T1000 (cell line): ENCODE results near the gene MPZL1.
A peak's percentile ranks its signal among the peaks of the same experiment; 100 is the strongest.

Experiments used
- DNase-seq: peaks from one replicate; lab custom pipeline; 2025; ENCODE audit warnings: mixed read lengths; lab: John Stamatoyannopoulos, UW

Gene MPZL1

DNA sequence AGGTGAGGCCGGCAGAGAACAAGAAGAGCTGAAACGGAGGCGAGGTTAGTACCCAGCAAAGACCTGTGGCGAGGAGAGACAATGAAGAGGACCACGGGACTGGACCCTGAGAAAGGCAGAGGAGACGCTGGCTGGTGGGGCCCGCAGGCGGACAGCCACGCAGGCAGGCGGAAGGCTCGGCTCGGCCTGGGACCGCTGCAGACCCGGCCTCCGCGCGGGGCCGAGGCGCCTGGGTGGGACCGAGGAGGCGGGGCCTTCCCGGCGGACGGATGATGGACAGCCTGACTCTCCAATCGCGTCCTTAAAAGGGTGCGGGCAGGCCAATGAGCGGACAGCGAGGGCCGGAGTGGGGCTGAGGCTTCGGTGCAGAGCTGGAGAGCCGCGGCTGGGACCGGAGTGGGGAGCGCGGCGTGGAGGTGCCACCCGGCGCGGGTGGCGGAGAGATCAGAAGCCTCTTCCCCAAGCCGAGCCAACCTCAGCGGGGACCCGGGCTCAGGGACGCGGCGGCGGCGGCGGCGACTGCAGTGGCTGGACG, at the start of gene MPZL1:
TSS of gene MPZL1 (plus strand) at position 366 of the 535 bp plus-strand sequence. CDS start 170 bp downstream, outside the sequence.
- DNase-seq = peak; percentile 90

- no peak for DNase-seq
Measured at GRCh38 chr1:167672831-167673230, 49.0 kb upstream of the MPZL1 start.

DNA sequence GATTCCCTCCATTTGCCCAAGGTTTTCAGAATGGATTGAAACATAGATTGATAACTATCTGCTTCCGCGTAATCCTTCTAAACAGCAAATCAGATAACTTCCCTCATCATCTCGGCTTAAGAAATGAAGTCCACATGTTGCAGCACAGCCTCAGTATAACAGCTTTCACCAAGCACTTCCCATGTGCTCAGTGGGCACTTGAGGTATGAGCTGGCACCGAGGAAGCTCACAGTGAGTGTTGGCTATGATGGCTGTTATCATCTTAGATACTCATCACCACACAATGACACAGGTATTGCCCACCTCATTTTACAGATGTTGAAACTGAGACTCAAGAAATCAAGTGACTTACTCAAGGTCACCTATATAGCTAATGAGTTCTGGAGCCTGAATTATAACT, 48.5 kb upstream of the MPZL1 start:
- DNase-seq = no peak

- no peak for DNase-seq
Measured at GRCh38 chr1:167674156-167674555, 47.6 kb upstream of the MPZL1 start.

DNA sequence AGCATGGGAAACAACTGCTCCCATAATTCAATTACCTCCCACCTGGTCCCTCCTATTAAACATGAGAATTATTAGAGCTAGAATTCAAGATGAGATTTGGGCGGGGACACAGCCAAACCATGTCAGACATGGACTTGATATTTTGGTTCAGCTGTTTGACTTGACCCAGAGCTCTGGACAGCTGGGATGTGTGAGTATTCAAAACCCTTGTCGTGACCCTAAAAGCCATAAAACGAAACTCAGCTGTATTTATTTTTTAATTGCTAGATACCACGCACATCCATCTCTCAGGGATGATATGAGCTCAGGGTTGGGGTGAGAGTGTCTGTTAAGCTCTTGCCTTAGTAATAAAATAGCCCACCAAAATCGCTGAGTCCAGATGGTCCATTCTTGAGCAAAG, 46.3 kb upstream of the MPZL1 start:
- DNase-seq = no peak

DNA sequence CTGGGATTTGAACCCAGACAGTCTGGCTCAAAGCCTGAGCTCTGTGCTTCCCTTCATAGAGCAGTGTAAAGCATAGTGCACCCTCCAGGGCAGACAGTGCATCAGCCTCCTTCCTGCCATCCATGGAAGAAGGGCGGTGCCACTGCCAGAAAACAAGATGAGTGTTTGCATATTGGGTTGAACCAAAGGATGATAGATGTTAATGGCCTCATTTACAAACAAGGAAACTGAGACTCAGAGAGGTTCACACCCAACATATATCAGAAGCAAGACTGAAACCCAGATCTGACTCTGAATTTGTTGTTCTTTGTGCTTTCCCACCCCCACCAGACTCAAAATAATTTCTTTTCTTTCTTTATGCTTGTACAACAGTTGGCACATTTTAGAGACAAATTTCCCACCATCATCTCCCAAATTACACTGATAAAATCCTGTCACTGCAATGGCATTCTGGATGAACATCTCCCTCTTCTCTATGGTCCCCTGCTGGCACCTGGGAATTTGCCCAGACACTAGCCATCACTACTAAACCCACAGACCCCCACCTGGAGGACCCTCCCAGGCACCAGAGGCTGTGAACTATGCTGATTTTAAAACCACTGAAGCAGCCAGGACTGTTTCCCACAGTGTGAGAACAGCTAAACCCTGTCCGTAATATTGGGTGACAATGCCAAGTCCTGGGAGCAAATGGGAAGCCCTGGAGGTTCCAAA, 45.4 kb upstream of the MPZL1 start:
- no peak for DNase-seq

DNA sequence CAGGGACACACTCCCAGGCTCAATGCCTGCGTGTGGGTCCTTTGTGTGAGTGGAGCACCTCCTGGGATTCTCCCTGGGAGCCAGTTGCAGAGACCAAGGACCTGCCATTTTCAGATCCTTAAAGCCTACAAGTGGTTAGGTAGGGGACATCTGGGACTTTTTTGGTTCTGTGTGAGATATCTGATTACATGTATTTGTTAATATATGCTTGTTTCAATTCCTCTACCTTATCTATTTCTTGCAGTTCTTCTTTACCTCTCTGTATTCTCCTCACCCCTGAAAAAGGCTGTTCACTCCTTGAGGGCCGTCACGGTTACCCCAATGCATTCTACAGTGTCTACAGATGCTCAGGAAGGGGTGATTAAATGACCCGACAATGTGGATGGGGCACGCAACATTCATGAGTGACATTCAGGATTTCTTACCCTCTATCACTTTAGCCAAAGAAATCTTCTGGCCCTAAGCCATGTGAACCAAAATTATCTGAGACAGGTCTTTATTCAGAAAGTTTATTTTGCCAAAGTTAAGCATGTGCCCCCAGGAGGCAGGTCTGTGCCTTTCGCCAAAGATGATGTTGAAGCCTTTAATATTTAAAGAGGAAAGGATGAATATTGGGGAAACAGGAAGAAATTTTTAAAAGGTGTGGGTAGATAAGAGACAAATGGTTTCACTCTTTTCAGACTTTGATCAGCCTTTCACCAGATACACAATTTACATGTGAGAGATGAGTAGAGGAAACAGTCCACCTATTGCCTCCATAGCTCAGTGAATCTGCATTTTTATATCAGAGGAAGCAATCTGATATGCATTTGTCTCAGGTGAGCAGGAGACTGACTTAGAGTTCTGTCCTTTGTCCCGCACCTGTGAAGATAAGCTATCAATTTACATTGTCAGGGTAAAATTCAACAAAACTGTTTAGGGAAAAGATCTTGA, 44.6 kb upstream of the MPZL1 start:
- DNase-seq = no peak

- no peak for DNase-seq
Measured at GRCh38 chr1:167678422-167678821, 43.4 kb upstream of the MPZL1 start.

GRCh38 chr1:167678838-167679237, 42.9 kb upstream of the MPZL1 start:
- DNase-seq = no peak

- no peak for DNase-seq
Measured at GRCh38 chr1:167679714-167680113, 42.1 kb upstream of the MPZL1 start.

DNA sequence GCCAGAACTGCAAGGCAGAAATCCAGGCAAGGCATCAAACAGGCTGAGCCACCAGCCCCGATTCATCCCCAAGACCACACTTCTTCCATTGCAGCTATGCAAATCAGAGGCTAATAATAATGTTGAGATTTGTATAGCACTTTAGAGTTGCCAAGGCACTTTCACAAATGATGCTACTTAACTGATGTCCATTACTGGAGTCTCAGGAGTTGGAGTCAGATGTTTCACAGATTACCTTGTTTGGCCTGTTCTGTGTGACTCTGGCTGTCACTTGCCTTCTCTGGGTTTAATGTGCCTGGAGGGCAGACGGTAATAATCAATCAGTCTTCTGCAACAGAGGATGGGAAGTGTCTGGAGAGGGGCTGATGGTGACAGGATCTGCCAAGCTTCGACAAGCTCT, 40.8 kb upstream of the MPZL1 start:
- DNase-seq = no peak

DNA sequence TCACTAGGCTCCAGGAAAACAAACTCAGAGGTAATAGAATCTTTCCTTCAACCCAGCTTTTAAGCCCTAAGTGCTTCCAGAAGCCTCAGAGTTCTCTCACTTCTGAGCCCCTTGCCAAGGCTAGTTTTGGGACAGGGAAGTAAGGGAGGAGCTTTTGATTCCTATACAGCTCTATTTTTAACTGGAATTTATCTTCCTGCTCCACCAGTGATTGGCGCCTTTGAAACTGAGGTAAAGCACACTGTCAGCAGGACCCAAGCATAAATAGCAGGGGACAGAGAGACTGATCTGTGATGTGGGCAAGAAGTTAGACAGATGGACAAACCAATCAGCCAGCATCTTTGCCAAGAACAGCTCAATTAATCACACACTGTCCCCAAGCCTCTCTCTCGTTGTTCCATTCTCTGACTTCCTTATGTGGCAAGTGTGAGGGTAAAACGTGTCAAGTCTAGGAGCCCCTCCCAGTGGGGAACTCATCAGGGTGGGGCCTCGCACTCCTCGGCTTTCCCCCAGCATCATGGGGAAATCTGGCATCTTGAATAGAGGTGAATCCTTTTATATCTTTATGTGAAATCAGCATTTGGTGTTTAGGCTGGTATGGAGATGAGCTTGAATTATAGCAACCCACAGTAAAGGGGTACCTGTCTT, 40.2 kb upstream of the MPZL1 start:
- no peak for DNase-seq

GRCh38 chr1:167683226-167683625, 38.6 kb upstream of the MPZL1 start:
- no peak for DNase-seq

- DNase-seq = no peak
Measured at GRCh38 chr1:167683641-167684502, 37.9 kb upstream of the MPZL1 start.

DNA sequence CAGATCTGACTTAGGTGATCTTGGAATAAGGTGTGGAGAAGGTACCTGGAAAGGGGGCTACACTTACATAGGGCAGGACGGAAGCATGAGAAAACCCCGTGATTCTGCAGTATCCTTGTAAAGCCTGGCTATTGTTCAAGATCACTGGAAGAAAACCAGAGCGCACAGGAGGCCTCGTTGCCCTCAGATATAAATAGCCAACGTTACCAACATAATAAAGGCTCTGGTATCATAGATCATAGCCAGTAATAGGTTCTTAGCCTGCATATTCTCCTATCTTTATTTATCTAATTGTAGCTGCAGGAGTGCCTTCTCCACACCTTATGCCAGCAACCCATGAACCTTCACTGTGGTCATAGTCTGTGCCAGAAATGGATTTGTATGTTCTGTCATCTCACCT, 35.9 kb upstream of the MPZL1 start:
- DNase-seq = no peak

GRCh38 chr1:167687919-167688519, 33.8 kb upstream of the MPZL1 start:
- DNase-seq = peak; percentile 44

DNA sequence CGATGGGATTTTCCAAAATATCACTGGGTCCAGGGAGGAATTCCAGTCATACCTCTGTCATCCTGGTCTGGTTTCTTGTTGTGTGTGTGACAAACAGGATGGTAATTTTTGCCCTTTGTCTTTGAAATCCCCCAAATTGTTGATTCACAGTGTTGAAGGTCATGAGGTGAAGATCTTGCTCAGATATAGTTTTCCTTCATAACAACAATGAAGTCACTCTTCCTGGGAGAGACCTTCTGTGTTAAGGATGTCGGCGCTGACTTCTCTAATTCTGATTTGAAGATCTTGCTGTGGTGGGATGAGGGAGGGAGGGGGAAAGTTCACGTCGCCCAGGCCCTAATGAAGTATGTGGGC, 32.2 kb upstream of the MPZL1 start:
- DNase-seq = no peak

DNA sequence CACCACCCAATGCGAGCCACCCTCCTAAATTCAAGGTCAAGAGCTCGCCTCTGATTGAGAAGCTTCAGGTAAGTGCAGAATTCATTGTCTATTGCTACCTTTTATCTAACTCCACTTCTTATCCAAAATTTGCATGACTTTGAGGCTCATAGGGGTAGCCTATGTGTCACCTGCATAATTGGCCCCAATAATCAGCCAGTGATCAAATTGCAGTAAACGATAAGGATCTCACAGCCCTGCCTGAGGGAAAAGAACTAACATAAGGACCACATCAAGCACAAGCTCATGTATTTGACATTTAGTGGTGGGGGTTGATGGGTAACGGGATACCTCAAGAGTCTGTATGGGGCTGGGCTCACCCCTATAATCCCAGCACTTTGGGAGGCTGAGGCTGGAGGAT, 31.7 kb upstream of the MPZL1 start:
- DNase-seq = no peak

- DNase-seq = no peak
Measured at GRCh38 chr1:167693425-167694045, 28.2 kb upstream of the MPZL1 start.

GRCh38 chr1:167694691-167695090, 27.1 kb upstream of the MPZL1 start:
- DNase-seq = no peak

GRCh38 chr1:167695147-167695546, 26.6 kb upstream of the MPZL1 start:
- no peak for DNase-seq
